Right forelimb (tissue), 1 donor: ENCODE results near the gene RAB37.

Source experiments
- DNase-seq: peaks from one replicate; pipeline ENCODE4 v3.0.0-alpha.2; 2018

RAB37 gene

GRCh38 chr17:74736513-74737298, at the start of gene RAB37:
Gene RAB37 (plus strand): TSS chr17:74737256. CDS start chr17:74737273, 17 bp downstream.
- no peak for DNase-seq

GRCh38 chr17:74687886-74688285, 49.2 kb upstream of the RAB37 start:
- DNase-seq: no peak

GRCh38 chr17:74690409-74690825, 46.6 kb upstream of the RAB37 start:
- no peak for DNase-seq

- DNase-seq: no peak
Observed at GRCh38 chr17:74691151-74691550, 45.9 kb upstream of the RAB37 start.

GRCh38 chr17:74694081-74694480, 43.0 kb upstream of the RAB37 start:
- no peak for DNase-seq

- DNase-seq: no peak
Observed at GRCh38 chr17:74695629-74696028, 41.4 kb upstream of the RAB37 start.

- DNase-seq: no peak
Observed at GRCh38 chr17:74697515-74697914, 39.5 kb upstream of the RAB37 start.

- DNase-seq: no peak
Observed at GRCh38 chr17:74698069-74698468, 39.0 kb upstream of the RAB37 start.

- no peak for DNase-seq
Observed at GRCh38 chr17:74699236-74699635, 37.8 kb upstream of the RAB37 start.

- no peak for DNase-seq
Observed at GRCh38 chr17:74702116-74702871, 34.8 kb upstream of the RAB37 start.

- DNase-seq: no peak
Observed at GRCh38 chr17:74703311-74703710, 33.7 kb upstream of the RAB37 start.

GRCh38 chr17:74704544-74704943, 32.5 kb upstream of the RAB37 start:
- no peak for DNase-seq

- no peak for DNase-seq
Observed at GRCh38 chr17:74711058-74711824, 25.8 kb upstream of the RAB37 start.

- no peak for DNase-seq
Observed at GRCh38 chr17:74712301-74712700, 24.8 kb upstream of the RAB37 start.

- DNase-seq: no peak
Observed at GRCh38 chr17:74712756-74713155, 24.3 kb upstream of the RAB37 start, which contains the start of gene CD300LF. Gene CD300LF (minus strand): TSS chr17:74712923. CDS start chr17:74712866, 57 bp downstream.

GRCh38 chr17:74713171-74713755, 23.8 kb upstream of the RAB37 start:
- no peak for DNase-seq

GRCh38 chr17:74715144-74715543, 21.9 kb upstream of the RAB37 start:
- DNase-seq: no peak

GRCh38 chr17:74720506-74720905, 16.6 kb upstream of the RAB37 start:
- no peak for DNase-seq

GRCh38 chr17:74722782-74723181, 14.3 kb upstream of the RAB37 start:
- no peak for DNase-seq

GRCh38 chr17:74723891-74724290, 13.2 kb upstream of the RAB37 start:
- no peak for DNase-seq

- no peak for DNase-seq
Observed at GRCh38 chr17:74725111-74725510, 11.9 kb upstream of the RAB37 start.

GRCh38 chr17:74728033-74728701, 8.9 kb upstream of the RAB37 start:
- no peak for DNase-seq
